Stimulated activated CD4-positive, alpha-beta T cell treated with anti-CD3 and anti-CD28 coated beads, Interleukin-15, amount 100 ng/mL, for 1 hour (primary cell): ENCODE results near the gene ABCC8.
A peak's percentile ranks its signal among the peaks of the same experiment; 100 is the strongest.

Source experiments
- DNase-seq, 2 donors: peaks; one replicate each; pipeline ENCODE4 v3.0.0-alpha.2; 2020; ENCODE audit warnings: low read depth in 1 of 2, low spot score in 1 of 2

Gene ABCC8

DNA sequence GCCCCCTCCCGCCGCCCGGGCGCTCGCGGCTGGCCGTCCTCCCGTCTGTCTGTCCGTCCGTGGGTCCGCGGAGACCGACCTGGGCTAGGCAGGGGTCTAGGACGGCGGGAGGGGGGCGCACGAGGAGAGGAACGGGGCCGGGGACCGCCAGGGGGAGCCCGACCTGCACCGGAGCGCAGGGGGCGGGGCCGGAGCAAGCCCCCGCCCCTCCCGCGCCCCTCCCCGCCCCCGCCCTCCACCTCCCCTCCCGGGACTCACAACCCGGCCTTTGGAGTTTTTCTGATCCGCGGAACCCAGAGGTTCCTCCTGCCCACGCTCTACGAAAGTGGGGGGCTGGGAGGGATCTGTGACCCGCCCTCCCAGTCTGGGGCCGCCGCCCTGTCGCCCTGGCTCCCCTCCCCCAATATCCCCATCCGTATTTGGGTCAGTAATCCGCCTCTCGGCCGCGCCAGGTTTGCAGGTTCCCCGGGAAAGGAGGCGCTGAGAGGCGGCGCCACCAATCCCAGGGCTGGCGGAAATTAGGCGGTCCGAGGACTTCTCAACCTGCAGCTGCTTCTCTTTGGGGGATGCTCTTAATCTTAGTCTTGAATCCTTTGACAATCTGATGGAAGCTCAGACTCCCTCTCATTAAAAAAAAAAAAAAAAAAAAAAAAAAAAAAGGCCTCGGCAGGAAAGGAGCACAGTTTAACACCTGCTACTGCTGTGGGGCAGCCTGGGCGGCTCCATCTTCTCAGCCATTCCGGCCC is 87.3 kb downstream of the ABCC8 start:
- DNase-seq = peak; percentile 66 to 73

DNA sequence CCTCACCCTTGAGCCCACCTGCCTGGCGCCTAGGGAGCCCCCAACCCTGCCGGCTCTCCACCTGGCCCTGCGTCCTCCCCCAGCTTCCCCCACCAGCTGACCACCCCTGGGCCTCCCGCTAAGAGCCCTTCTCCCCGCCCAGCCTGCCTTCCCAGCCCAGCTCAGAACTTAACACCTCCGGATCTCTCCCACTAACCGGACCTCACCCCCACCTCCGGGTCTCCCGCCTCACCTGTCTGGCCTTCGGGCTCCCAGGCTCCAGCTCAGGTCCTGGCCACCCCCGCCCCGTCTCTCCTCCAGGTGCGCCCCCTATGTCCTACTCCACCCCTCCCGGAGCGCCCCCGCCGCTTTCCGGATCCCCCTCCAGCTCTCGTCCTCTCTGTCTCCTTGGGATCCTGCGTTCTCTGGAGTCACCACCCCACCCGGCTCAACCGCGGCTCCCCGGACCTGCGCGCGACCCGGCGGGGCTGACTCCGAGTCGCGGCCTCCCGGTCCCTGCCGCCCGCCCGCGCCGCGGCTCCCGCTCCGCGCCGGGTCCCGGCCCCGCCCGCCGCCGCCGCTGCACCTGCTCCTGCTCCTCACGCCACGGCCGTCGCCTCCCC is 87.9 kb downstream of the ABCC8 start, which contains the start of gene KCNJ11:
Gene KCNJ11 (minus strand): TSS at position 51 of the 602 bp plus-strand sequence. CDS start 568 bp downstream, outside the sequence.
- DNase-seq = no peak

DNA sequence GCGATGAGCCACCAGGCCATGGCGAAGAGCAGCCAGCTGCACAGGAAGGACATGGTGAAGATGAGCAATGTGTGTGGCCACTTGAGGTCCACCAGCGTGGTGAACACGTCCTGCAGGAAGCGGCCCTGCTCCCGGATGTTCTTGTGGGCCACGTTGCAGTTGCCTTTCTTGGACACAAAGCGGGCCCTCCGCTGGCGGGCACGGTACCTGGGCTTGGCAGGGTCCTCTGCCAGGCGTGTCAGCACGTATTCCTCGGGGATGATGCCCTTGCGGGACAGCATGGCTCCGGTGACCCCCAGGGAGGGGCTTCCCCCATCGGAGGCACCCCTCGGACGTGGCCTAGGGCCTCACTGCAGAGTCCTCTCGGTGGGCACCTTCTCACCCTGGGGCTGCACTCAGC is 88.8 kb downstream of the ABCC8 start:
- DNase-seq = no peak

DNA sequence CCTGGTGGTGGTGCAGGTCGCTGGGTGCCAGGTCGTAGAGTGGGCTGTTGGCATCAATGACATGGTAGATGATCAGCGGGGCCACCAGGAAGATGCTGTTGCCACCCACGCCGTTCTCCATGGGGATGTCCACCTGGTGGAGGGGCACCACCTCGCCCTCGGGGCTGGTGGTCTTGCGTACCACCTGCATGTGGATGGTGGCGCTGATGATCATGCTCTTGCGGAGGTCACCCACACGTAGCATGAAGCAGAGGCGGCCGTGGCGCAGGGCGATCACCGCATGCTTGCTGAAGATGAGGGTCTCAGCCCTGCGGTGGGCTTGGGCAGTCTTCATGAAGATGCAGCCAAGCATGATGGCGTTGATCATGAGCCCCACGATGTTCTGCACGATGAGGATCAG is 89.4 kb downstream of the ABCC8 start:
- DNase-seq = no peak

DNA sequence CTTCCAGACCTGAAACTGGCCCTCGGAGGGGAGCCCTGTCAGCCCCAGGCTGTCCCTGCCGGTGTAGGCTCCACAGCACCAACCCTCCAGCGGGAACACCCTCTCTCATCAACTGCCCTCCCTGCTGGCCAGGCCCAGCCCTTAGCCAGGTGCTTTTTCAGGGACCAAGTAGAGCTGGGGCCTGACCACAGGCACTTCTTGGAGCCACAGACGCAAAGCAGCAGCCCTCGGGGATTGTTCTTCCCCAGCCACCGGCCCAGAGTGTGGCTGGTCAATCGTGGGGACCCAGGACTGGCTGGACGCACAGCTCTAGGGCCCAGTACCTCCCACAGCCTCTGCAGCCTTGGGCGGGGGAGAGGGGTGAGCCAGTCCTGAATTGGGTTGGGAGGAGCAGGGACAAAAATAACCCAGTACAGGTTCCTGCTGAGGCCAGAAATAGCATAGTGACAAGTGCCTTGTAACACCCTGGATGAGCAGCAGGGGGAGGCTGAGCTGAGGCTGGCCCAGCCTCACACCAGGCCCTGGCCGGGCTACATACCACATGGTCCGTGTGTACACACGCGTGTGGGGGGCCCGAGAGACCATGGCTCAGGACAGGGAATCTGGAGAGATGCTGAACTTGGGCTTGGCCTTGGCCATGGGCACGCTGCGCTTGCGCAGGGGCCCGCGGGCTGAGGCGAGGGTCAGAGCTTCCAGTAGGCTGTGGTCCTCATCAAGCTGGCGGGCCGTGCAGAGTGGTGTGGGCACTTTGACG is 90.1 kb downstream of the ABCC8 start:
- DNase-seq = peak in 1 of 2 donors; percentile 34

DNA sequence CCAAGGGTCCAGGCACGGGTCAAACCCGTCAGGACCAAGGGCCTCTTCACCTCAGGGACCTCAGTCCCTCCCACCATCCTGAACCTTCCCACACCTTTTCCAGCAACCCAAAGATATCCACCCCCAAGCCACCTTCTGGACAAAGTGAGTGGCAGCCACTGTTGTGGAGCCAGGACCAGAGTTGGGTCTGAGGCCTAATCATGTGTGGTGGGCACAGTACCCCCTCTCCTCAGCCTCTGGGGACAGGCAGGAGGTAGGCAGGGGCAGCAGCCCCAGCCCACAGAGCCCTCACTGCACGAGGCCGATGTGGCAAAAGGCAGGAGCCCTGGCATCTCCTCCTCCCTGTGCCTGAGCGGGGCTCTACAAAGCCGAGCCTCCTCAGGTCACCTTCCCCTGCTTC is 90.7 kb downstream of the ABCC8 start:
- DNase-seq = no peak

DNA sequence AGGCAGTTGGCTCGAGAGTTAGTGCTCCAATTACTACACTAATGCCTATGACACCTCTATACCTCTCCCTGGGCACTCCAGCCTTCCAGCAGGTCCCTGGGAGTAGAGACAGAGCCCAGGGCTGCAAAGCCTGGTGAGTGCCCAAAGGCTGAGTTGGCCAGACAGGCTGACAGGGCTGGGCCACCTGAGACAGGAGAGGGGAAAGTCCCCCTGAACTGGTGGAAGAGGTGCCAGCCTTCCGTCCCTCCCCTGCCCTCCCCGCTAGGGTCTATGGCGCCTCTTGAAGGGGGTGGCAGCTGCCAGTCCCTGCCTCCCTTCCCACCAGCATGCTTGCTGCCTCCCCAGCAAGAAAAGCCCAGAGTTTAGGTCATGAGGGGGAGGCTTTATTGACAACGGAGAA is 91.2 kb downstream of the ABCC8 start:
- no peak for DNase-seq

DNA sequence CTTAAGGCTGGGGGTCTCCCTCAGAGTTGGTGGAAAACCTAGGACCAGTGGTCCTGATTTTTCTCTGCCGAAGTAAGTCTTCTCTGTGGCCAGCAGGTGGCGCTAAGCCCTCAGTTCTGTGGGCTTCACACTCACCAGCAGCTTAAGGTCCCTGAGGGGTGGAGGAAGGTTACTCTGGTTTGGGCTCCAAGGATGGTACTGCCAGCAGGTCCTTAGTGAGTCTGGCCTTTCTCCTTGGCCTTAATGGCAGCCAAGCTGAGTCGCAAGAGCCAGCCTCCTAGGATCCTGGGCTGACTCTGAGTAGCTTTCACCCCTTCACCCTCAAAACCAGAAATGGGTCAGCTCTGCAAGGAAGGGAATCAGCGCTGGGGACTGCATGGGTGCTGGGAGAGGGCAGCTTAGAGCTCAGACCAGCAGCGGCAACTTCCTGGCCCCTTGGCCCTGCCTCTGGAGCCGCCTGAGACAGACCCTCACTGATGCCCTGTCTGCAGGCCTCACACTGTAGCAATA is 92.6 kb downstream of the ABCC8 start:
- peak; percentile 36 to 61 for DNase-seq

DNA sequence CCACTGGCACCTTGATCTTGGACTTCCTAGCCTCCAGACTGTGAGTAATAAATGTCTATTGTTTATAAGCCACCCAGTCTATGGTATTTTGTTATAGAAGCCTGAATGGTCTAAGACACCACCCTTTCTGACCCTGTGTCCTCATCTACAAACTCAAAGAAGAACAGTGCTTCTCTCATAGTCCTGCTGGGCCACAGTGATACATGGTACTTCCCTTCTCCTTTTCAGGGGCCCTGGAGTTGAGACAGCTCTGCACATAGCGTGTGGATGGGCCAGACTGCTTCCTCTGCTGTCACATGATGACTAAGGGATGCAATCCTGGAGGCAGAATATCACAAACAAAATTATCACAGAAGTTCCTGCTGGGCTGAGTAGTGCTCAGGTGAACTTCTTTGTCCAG is 93.2 kb downstream of the ABCC8 start:
- DNase-seq = no peak

DNA sequence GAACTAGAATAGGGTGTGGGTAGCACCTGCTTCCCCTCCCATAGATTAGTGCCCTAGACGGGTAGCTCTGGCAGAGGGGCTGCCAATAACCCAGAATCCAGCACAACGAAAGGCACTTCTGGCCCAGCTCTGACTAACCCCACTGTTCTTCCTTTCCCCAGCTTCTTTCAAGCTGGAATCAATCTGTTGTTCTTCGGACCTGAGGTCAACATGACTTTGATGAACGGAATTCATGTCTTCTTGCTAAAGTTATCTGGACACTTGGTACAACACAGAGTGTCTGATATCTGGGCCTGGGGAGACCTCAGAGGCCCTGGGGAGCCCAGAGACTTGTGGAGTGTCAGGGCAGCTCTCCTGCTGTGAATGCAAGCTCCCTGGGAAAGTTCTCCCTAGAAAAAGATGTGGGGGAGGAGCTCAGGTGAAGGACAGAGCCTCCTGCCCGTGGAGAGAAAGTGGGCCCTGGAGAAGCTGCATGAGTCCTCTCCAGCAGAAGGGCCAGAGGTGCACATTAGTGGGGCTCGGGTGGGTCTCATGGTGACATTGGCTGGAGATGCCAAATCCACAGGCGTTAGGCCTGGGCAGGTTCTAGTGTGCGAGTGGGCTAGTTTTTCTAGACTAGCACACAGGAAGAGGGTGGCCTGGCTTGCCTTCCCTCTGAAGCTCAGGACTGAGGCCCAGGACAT is 94.5 kb downstream of the ABCC8 start:
- no peak for DNase-seq

DNA sequence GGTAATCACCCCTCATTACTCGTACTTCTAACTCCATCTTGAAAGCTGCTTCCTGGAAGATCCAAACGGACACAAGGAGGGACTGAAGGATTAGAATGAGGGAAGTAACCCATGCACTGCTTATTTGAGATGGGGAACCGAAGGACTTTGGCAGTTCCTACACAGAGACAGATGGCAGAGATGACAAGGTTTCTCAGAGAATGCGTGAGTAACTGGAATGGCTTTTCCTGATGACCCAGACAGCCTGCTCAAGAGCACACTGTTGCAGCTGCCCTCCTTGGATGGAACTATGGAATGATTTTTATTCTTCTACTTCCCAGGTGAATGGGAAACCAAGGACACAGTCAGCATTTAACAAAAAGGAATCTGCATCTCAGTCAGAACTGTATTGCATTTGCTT is 95.5 kb downstream of the ABCC8 start:
- no peak for DNase-seq

DNA sequence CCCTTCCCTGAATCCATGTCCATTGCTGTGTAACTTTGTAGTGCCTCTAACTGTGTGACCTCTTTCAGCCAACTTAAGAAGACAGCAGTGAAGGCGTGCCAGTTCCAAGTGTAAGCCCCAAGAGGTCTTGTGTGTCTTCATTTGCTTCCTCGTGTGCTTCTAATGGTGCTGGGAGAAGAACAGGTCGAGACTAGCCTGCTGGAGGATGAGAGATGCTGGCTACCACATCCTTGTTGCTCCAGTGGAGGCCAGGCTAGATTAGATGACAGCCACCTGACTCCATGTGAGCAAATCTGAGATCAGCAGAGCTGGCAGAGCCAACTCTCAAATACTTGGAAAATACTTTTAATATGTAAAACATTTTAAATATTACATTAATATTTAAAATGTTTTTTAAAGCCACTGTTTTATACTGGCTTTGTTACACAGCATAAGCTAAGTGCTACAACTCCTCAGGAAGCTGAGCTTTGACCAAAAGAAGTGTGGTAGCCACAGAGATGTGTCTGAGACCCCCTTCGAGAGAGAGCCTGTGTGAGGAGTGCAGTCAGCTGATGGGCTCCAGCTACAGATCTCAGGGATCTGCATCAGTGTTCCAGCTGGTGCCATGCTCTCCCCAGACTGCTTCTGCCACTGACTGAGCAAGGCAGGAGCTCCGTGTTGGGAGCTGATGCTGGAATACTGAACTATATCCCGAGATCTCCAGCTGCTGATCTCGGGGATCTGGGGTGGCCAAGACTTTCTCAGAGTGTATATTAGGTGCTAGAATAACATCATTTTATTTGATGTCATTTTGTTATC is 97.1 kb downstream of the ABCC8 start:
- DNase-seq = no peak

DNA sequence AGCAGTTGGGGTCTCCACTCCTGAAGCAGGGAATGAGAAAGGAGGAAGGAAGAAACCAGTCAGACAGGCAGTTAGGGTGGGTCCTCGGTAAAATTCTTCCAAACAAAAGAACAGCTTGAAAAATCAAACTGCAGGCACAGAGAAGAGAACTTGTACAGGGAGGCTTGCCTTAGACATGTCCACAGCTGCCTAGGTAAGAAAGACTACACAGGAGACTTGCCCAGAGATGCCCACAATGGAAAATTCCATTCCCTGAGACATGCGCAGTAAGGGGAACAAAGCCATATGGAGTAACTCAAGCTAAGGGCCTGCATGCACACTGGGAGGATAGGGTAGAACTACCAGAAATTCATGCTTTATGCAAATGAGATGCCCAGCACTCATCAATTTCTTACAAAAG is 98.0 kb downstream of the ABCC8 start:
- DNase-seq = no peak

DNA sequence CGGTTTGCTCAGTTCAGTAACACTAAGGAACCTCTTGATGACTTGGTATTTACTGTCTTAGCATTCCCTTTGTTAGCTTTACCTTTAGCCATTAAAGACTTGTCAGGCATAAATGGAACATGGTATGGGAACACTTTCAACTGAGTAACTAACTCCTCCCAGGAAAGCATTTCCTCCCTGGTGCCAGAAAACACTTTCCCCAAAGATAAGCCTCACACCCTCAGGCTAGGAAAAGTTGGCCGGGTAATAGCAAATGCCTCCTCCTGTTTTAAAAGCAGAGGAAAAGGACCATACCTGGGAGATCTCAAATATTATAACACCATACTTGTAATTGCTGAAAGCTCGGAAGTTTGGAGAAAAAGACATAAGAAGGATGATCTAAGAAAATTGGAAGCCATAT is 100.2 kb downstream of the ABCC8 start:
- DNase-seq = no peak

DNA sequence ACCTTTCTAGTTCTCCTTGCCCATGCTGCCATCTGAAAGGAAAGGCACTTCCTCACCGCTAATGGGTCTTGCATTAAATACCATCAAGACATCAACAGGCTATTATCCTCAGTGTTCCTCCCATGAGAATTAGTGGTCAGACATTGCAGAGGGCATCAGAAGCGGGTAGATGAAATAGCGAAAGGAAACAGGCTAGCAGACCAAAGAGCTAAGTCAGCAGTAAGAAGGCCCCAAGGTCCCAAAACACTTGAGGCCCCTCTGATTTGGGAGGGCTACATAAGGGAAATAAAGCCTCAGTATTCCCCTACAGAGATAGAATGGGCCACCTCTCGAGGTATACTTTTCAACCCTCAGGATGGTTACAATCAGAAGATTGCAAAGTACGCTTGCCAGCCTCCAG is 101.1 kb downstream of the ABCC8 start:
- DNase-seq = no peak

DNA sequence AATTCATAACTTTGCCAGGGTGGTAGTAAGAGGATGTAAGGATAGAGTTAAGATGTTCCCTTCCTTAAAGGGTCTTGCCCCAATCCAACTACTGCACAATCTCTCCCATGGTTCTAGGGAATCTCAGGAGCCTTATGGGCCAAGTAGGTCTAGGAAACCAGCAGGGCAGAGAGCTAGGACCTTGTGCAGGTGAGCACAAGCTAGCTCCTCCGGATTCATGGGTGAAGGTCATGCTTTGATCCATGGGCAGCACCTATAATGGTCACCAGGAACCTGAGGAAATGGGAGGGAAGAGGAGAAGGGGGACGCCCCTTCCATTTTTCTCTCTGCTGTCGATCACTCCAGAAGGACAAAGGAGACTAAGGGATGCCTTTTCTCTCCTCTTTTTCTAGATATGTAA is 105.0 kb downstream of the ABCC8 start:
- no peak for DNase-seq

DNA sequence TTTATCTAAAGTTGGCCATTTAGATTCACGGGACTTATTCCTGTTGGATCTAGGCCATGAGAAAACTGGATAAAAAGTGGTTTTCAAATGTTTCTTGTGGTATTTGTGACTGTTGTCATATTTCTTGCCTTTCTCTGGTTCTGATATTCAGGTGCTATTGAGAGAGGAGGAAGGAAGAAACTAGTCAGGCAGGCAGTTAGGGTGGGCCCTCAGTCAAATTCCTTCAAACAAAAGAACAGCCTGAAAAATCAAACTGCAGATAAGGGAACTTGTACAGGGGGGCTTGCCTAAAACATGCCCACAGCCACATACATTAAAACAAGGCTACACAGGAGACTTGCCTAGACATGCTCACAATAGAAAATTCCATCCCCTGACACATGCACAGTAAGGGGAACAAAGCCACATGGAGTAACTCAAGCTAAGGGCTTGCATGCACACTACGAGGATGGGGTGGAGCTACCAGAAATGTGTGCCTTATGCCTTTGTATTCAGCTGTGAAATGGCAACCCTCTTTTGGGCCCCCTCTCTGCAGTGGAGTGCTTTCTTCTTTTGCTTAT is 106.9 kb downstream of the ABCC8 start:
- no peak for DNase-seq

DNA sequence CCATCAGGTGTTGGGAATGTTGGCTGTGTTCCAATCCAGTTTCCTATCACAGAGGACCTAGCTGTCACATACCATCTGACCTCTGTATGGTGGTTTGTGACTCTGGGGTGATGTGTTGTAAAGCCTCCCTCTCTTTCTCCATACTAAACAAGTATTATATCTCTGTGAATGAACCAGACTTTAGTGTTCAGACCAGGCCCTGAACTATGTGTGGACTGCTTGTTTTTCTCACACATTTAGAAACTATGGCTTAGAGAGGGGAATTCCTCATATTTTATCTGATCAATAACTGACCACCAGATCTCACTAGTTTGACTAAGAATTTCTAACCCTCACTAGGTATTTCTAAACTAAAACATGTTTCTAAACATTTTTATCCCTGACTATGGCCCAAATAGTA is 107.6 kb downstream of the ABCC8 start:
- no peak for DNase-seq

DNA sequence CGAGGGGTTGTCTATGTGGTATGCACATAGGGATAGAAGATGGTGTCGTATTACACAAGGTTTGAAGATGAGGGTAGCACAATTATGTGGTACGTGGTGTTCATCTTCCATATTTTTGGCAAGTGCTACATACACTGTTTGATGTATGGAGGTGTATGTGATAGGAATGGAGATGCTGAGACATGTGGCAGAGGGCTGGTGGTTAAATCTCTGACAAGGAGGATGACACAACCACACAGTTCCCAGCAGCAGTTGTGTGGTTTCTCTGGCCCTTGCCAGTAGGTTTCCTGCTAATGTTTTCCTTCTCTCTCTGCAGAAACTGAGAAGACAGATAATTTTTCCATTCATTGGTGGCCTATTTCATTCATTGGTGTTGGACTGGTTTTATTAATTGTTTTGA is 108.1 kb downstream of the ABCC8 start:
- DNase-seq = no peak

DNA sequence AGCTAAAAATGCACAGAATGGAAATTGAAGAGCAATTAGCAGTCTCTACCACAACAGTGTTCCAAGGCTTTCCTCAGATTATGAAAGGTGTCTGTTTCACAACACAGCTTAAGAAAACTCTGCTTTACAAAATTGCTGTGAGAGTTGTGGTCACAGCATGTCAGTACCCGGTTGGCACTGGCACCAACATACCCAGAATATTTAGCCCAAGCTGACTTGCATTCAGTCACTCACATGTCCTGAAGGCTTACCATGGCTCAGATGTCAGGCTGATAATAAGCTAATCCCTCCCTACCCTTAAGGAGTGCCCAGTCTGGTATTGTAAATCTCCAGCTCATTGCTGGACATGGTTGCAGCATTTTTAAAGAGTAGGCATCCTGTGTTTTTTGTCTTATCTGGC is 110.2 kb downstream of the ABCC8 start:
- no peak for DNase-seq
